ENCODE data around the gene DPP4. TPM values are rescaled to one million over a fixed set of nuclear protein-coding genes. Genes with fewer than 3 reads are reported as not detected.

The DPP4 gene
- total RNA-seq, 1 donor from 2014 or later: 104 TPM

- TF ChIP-seq CTCF (conservative IDR thresholded peaks at IDR 0.05; ENCODE audit: low read depth, low read length): no peak
- H3K4me3 ChIP-seq (ENCODE audit: low read depth, low read length): no peak overlapping the region
These were observed 36.8 kb downstream of the DPP4 start for GRCh38 chr2:162037028-162037795.

GRCh38 chr2:162035981-162036380, 38.0 kb downstream of the DPP4 start:
- DNase-seq (ENCODE audit: low read depth): no peak
- no peak overlapping the region for H3K4me3 ChIP-seq (ENCODE audit: low read depth, low read length)
- no peak for TF ChIP-seq CTCF (conservative IDR thresholded peaks at IDR 0.05; ENCODE audit: low read depth, low read length)

More at GRCh38 chr2:162037028-162037795, 36.8 kb downstream of the DPP4 start:
- DNase-seq (ENCODE audit: low read depth): no peak

- H3K4me3 ChIP-seq (ENCODE audit: low read depth, low read length): no peak overlapping the region
- no peak for DNase-seq (ENCODE audit: low read depth)
- TF ChIP-seq CTCF (conservative IDR thresholded peaks at IDR 0.05; ENCODE audit: low read depth, low read length): no peak
These were observed 43.4 kb downstream of the DPP4 start for GRCh38 chr2:162030363-162031190.

GRCh38 chr2:162029287-162029901, 44.6 kb downstream of the DPP4 start:
- DNase-seq (ENCODE audit: low read depth): peak; percentile 39
- TF ChIP-seq CTCF (conservative IDR thresholded peaks at IDR 0.05; ENCODE audit: low read depth, low read length): no peak

GRCh38 chr2:162028511-162028910, 45.5 kb downstream of the DPP4 start:
- no peak for DNase-seq (ENCODE audit: low read depth)
- no peak for TF ChIP-seq CTCF (conservative IDR thresholded peaks at IDR 0.05; ENCODE audit: low read depth, low read length)
- no peak overlapping the region for H3K4me3 ChIP-seq (ENCODE audit: low read depth, low read length)

More at GRCh38 chr2:162029287-162029901, 44.6 kb downstream of the DPP4 start:
- no peak overlapping the region for H3K4me3 ChIP-seq (ENCODE audit: low read depth, low read length)

GRCh38 chr2:162025121-162025911, 48.7 kb downstream of the DPP4 start:
- no peak overlapping the region for H3K4me3 ChIP-seq (ENCODE audit: low read depth, low read length)
- TF ChIP-seq CTCF (conservative IDR thresholded peaks at IDR 0.05; ENCODE audit: low read depth, low read length): no peak
- DNase-seq (ENCODE audit: low read depth): no peak

Measured in epithelial cell of proximal tubule (primary cell).